ENCODE measurements around the gene EXOSC10.

- TF ChIP-seq REST (IDR thresholded peaks at IDR 0.05; ENCODE audit: insufficient read depth in 1 of 2, low read depth in 2 of 2, low read length in 2 of 2) = no peak
- TF ChIP-seq TAF1 (IDR thresholded peaks at IDR 0.05; ENCODE audit: borderline replicate concordance, insufficient read depth, low read length) = no peak
- TF ChIP-seq POLR2AphosphoS5 (IDR thresholded peaks at IDR 0.05; ENCODE audit: low read depth, low read length) = no peak
- TF ChIP-seq SIN3A (IDR thresholded peaks at IDR 0.05; ENCODE audit: borderline replicate concordance, insufficient read depth, low read length) = no peak
These were observed 56.4 kb downstream of the EXOSC10 start for GRCh38 chr1:11042995-11043874.

All from PFSK-1 (cell line).